NCI-H1436 treated with DMSO at 0.1 percent for 48 hours (cell line): ENCODE results near the gene ZNRD2.

Experiments used
- DNase-seq: peaks from one replicate; lab custom pipeline; 2025; lab: John Stamatoyannopoulos, UW

ZNRD2 gene

DNA sequence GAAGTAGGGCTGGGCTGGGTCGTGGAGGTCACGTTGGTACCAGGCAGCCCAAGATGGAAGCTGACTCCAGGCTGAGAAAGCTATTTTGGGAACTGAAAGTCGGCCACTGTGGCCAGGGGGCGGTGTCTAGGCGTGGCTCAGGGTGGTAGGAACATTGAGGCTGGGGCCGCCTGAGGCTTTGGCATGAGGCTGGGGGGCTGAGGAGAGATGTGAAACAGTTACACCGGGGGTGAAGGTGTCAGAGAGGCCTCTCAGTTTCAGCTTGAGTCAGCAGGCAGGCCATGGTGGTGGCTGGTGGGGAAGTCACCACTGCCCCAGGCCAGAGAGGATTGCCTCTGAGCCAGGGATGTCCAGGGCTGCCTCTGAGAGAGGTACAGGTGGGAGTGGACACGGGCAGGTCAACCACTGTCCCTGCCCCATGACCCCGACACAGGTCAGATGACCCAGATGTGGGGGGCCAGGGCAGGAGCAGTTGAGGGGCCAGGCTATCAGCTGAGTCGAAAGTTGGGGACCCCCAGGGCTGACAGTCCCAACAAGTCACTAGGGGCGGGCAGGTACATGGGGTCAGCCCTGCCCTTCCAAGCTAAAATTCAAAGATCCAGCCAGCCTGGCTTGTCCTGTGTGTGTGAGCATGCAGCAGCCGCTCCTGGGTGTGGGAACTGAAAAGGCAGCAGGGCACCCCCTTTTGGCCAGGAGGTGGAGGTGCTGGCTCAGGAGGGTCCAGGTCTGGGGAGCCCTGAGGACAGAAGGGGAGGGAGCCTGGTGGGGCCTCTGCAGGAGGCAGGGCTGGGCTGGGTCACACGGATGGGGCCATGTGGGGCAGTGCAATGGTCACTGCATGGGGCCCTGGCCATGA is 18.1 kb downstream of the ZNRD2 start:
- DNase-seq, result no peak

DNA sequence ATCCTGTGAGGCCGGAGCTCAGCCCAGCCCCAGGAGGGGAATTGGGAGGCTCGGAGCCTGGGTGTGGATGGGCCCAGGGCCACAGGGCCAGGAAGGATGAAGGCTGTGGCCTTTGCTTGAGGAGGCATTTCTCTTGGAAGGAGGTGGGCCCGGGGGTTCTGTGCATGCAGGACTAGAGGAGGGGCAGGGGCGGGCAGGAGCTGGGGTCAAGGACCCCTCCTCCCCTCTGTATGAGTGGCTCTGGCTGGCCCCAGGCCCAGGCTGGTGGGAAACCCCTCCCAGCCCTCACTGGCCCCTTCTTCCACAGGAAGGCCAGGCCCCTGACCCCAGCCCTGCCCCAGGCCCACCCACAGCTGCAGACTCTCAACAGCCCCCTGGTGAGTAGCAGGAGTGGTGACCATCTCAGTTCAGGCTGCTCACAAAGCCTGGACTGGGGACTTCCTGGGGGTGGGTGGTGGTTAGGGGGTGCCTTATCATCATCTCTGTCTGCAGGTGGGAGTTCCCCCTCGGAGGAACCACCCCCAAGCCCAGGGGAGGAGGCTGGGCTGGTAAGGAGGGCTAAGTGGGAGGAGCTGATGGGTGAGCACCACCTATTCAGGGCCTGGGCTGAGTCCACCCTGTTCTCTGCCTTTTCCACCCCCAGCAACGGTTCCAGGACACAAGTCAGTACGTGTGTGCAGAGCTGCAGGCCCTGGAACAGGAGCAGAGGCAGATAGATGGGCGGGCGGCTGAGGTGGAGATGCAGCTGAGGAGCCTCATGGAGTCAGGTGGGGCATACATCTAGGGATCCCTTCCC is 19.4 kb downstream of the ZNRD2 start:
- no peak for DNase-seq

DNA sequence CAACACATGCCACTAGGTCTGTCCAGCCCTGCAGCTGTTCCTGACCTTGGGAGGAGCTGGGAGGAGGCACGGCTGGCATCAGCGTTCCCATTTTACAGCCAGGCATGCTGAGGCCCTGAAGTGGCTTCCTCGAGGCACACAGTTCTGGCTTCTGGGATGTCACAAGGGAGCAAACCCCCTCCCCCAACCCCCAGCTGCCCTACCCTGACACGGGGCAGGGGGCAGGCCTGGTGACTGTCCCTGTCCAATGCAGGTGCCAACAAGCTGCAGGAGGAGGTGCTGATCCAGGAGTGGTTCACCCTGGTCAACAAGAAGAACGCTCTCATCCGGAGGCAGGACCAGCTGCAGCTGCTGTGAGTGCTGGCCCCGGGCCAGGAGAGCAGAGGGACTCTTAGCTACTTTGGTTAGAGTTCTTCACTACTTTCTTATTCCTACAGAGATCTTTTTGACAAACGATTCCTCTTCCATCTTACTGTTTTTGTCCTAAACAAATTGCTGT is 20.0 kb downstream of the ZNRD2 start:
- DNase-seq, result no peak

DNA sequence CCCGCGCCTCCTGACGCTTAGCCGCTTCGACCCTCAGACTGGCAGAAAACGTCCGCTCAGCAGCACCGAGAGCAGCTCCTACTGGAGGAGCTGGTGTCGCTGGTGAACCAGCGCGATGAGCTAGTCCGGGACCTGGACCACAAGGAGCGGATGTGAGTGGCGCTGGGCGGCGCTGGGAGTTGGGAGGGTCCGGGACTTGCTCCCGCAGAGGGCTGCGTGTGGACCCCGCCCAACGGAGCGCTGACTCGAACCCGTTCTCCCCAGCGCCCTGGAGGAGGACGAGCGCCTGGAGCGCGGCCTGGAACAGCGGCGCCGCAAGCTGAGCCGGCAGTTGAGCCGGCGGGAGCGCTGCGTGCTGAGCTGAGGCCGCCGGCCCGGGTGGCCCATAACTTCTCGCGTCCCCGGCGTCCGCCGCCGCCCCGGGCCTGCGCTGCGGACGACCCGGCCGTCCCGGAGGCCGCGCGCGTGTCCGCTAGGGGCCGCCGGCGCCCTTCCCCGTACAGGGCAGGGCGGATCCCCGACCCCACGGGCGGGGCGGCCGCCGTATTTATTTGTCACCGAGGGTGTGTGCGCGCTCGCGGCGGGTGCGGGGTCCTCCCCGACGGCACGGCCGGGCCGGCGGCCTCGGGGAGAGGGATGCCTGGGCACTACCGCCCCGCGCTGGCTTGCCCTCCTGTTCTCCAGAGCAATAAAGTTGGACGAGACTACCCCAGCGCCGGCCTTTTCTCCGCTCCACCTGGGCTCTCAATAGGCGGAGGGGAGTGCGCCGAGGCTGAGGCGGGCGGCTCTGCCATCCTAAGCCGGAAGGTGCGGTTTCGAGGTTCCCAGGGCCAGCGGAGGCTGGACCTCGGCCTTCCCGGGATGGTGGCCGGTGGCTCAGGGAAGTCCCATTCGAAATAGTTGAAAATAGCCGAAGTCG is 21.9 kb downstream of the ZNRD2 start:
- DNase-seq, result no peak

DNA sequence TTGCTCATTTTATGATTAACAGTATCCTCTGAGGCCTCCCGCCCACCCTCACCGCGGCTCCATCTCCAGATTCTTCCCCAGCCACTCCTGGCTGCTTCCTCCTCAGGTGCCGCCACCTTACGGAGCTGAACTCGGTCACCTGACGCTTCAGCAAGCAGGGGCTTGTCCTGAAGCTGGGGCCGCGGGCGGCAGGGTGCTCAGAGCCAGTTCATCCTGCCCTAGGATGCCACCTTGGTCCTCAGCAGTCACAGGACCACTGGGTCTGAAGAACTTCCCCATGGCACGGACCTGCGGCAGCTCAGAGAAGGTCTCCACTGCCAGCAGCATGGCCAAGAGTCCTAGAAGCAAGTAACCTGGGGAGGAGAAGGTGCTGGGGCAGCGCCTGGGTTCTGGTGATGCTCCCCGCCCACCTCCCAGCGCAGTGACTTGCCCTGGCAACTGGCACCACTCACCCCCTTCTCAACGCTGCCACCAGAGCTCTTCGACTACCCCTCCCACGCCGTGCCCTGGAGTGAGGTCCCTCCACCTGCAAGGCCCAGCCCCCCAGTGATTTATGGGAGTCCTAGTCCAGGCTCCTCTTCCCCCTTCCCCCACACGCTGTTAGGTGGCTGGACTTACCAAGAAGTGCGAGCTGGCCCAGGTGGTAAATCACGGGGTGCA is 22.7 kb downstream of the ZNRD2 start:
- no peak for DNase-seq

DNA sequence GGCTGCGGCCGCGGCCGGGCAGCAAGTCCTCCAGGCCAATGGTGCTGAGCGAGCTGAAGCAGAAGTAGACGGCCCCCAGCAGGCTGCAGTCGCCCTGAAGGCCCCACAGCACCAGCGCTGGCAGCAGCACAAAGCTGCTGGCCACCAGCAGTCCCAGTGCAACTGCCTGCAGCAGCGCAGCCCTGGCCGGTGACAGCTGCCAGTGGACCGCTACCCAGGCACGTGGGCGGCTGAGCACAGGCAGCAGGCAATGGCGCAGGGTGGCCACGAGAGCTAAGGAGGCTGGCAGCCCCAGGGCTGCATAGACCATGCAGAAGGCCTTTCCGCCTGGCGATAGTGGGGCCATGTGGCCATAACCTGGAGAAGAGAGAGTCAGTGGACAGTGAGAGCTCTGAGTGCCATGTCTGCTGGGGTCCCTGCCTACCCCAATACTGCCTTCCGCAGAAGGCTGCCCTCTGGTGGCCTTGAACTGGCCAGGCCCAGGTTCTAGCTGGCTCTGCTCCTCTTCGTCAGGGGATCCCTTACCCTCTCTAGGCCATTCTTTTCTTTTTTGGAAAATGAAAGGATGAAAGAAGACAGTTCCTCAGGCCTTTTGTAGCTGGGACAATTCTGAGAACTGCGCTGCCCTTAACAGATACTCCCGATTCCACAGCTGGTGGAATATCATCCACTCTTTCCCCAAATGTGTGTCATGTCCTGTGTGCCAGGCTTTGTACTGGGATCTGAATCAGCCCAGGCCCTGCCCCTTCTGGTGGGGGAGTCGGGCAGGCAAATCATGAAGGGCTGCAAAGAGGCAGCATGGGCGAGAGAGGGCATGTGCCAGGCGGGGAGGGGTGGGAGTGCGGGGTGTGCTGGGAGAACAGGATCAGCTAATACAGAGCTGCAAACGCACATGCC is 23.5 kb downstream of the ZNRD2 start:
- DNase-seq, result no peak

DNA sequence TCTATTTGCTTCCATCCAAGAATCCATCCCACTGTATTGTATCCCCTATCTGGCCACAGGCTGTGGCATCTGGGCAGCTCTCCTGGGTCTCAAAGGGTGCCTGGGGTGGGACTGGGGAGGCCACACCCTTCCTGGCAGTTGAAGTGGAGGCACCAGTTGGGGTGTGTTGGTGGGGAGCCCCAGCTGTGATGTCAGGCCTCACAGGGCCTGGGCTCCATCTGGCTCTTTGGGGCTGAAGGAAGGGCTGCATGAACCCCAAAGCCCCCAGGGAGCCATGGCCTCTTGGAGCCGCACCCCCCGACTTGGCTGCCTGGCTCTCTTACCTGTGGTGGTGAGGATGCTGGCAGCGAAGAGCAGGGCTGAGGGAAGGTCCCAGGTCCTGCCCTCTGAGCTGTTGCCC is 24.9 kb downstream of the ZNRD2 start:
- no peak for DNase-seq

DNA sequence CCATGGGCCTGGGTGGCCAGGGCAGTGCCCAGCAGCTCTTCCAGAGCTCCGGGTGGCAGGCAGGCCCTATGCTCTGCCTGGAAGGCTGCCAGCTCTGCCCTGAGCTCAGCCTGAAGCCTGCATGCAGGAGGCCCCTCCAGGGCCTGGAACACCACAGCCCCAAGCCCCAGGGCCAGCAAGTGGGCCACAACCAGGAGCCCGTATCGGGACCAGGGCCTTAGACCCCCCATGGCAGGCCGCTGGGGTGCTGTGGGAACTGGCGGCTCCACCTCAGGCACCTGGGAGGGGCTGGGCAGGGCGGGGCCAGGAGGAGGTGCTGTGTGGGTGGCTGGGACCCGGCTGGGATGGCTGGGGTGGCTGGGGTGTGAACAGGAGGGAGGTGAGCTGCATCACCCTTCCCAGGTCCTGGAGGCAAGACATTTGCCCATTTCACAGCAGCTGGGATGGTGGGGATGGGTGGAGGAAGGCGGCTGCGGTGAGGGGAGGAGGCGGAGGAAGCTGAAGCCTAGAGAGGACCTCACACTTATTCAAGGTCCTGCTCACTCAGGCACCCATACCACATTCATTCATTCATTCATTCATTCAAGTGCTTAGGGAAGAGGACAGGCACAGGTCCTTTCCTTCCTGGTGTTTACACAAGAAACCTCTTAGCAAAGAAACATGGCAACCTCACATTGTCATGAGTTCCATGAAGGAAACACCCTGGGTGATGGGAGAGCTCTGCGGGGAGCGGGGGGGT is 25.4 kb downstream of the ZNRD2 start, which contains the start of gene KCNK7:
Gene KCNK7, minus strand, starts transcription at position 258 of the 739 bp plus-strand sequence. Its CDS starts 28 bp downstream, at position 230.
- no peak for DNase-seq

DNA sequence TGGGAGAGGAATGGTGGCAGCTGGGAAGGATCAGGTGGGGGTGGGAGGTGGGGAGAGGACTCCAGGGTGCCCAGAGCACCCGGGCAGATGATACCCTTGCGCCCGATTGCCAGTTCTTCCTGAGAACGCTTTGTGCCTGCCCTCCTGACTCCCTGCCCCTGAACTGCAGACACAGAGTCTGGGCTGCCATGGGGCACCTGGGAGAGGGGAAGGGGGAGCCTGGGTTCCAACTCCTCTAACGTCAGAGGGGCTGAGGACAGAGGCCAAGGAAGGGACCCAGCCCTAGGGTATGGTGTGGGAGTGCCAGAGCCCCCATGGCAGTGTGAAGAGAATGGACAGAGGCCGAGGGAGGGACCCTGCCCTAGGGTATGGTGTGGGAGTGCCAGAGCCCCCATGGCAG is 26.2 kb downstream of the ZNRD2 start:
- no peak for DNase-seq

DNA sequence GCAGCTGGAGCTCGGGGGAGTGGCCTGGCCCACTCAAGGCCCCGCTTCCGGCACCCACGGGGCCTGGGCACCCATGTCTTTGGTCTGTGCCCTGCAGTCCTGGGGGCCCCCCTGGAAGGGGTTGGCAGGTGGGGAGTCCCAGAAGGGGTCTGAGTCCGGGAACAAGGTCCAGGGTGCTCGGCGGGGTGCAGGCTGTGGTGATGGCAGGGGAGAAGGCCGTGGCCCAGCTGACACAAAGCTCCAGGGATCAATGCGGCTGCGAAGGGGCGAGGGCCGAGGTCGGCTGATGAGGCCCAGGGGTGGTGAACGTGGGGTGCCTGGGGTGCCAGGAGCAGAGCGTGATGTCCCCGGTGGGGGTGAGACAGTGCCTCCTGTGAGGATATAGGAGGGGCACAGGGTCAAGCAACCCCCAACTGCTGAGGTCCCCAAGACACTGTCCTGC is 28.0 kb downstream of the ZNRD2 start:
- DNase-seq, result no peak

DNA sequence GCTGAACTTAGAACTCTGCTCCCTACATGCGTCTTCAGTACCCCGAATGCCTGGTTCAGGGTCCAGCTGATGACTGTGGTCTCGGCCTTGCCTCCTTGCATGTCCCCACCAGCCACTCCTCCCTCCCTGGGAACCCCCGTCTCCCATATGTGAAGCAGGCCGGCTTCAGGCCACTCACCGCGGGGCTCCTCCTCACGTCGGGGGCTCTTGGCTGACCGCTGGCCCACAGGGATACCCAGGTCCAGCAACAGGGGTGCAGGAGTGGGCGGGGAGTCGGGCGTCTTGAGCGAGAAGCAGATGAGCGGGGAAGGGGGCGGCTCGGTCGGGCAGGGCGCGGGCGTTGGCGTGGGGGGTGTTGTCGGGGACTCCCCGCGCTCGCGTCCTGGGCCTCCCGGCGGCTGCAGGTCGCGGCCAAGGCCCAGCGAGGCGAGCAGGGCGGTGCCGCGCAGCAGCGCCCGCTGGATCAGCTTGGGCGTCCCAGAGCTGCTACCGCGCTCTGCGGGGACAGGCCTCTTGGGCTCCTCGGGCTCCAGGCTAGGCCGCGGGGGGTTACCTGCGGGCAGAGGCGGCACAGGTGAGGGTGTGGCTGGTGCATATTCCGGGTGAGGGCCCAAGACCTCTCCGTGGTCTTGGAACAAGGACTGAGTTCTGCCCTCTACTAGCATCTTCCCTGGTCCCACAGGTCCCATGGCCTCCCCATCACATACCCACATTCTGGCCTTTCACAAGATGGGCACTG is 29.1 kb downstream of the ZNRD2 start:
- no peak for DNase-seq

DNA sequence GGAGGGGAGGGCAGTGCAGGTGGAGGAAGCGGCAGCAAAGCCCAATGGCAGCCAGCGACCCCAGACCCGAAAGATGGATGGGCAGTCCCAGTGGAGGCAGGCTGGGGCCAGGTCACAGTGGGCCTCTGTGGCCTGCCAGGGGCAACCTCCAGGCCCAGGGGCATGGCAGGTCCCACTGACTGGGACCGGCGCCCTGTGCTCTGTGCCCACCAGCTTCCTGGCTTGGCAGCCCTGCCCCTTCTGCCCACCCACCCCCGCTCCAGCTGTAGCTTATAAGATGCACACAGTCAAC is 29.6 kb downstream of the ZNRD2 start:
- DNase-seq, result no peak

DNA sequence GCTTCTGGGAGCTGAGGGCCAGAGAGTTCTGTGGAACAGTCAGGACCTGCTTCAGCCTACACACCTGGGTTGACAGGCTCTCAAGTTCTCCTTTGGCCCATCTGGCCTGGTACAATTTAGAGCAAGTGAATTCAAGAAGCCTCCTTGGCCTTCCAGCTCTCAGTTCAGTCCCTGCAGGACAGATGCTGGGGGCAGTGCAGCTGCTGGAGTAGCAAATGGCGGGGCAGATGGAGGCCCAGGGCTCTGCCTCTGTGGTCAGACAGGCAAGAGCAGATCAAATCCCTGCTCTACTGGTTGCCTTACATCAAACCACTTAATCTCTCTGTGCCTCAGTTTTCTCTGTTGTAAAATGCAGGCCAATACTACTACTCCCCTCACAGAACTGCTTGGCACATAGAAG is 34.0 kb downstream of the ZNRD2 start:
- no peak for DNase-seq

DNA sequence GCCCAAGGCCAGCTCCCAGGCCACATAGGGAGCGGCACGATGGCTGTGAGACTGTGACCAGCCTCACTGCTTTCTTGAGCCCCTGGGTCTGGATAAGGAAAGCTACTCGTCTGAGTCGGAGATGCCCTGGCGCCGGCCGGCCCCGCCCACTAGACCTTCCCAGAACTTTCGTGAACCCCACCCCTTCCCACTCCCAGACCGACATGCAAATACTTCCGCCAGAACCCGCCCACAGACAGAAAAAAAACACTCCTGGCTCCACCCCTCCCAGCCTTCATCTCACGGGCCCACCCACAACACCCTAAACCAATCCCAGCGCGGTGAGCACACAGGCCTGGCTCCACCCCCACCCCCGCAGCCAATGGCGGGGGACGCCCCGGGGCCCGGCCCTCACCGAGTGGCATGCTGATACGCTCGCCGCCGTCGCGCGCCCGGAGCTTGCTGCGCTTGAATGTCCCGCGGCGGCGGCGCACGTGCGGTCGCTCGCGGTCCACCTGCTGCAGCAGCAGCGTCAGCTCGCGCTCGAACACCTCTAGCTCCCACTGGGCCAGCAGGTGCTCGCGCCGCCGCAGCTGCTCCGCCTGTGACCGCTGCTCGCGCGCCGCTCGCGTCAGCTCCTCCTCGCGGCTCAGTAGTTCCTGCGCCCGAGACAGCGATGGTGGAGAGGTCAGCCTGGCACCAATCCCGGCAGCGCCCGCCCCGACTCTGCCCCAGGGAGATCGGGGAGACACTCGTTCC is 36.8 kb downstream of the ZNRD2 start:
- no peak for DNase-seq

DNA sequence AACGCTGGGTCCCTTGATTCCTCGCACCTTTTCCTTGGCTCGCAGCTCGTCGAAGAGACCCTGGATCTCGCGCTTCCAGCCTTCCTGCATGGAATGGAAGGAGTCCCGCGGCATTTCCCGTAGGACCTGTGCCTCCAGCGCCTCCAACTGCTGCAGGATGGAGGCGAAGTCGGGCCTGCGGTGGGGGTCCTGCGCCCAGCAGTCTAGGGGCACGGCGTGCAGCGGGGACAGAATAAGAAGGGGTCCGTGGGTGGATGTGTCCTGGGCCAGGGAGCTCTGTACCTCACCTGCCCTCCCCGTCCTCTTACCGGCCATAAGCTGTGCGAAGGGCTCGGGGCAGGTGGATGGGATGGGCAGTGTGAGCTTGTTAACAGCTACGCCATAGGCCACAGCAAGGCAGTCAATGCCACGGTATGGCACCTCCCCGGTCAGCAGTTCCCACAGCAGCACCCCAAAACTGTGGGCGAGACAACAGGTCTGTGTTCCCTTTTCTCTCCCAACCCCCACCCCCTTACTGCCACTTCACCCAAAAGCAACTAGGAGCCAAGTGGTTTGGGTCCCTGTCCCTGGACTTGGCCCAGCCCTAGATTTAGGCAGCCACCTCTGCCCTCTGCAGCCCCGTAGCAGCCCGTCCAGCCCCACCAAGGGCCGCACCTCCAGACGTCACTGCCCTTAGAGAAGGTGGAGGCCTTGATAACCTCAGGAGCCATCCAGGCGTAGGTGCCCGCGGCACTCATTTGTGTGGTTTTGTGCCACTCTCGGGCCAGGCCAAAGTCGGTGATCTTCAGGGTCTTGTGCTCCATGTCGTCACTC is 37.5 kb downstream of the ZNRD2 start:
- DNase-seq, result no peak

DNA sequence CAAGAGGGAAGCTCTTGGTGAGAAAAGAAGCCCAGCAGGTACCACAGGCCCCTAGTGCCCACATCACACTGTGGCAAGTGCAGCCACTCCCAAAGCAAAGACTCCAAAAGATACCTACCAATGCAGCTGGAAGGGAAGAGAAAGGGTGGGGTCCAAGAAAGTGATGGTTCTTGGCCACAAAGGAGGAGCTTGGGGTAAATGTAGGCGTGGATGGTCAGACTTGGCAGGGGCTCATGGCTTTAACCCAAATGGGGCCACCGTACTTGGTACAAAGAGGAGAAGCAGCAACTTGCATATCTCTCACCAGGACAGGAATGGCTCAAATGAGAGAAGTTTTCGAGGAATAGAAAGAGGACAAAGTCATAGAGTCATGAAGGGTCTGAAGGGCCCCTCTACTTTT is 39.0 kb downstream of the ZNRD2 start:
- no peak for DNase-seq

DNA sequence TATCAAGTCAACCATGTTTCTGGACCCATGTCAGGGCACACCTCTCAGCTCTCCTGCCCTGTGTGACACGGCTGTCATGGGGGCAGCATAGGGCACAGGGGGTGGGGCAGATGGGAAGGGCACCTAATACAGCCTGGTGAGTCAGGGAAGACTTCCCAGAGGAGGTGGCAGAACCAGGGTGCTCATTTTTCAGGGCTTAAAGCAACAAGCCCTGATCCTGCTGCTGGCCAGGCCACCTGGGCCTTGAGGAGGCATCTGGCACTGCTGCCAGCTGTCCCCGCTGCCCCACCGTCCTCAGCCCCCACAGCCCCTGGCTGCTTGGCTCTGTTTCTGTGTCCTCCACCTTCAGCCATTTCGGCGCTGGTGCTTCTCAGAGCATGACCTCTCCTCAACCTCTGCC is 39.4 kb downstream of the ZNRD2 start:
- DNase-seq, result no peak

DNA sequence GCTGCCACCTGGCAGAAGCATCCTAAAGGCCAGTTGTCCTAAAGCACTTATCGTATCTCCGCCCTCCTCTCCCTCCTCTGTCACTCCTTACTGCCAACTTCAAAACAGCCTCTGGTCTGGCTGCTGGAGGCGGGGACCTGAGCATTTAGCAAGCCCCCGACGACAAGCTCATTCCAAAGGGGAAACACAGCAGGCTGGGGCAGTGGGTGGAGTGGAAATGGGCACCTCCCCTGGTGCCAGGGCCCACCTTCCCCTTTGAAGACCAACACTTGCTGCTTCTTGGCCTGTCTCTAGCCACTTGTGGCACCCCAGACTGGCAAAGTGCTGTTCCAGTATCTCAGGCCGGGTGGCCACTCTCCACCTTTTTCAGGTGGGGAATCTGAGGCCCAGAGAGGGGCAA is 40.1 kb downstream of the ZNRD2 start:
- no peak for DNase-seq
